ENCODE measurements around the gene BCAR1.

BCAR1 gene

DNA sequence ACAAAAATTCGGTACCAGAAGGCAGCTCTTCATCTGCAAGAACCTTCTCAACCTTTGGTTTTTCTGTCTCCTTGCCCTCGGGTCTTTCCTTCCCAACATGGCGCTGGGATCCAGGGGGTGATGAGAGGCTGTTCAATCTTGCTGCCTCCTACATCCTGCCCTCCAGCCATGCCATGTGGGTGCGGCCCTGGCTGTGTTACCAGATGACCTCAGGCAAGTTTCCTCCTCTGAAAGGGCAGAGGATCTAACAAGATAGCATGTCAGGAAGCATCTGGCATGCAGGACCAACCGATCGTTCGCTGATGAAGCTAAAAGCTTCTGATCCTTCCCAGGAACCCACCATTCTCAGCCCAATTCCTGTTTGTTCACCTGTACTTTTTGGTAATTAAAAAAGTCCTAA lies 36.8 kb upstream of the BCAR1 start:
- no peak for TF ChIP-seq TAF1 (IDR thresholded peaks at IDR 0.05; ENCODE audit: borderline replicate concordance, insufficient read depth, low read length)
- TF ChIP-seq SIN3A (IDR thresholded peaks at IDR 0.05; ENCODE audit: borderline replicate concordance, insufficient read depth, low read length): no peak
- no peak for TF ChIP-seq FOXP2 (optimal IDR thresholded peaks at IDR 0.05; ENCODE audit: borderline replicate concordance, extremely low read depth, extremely low read length, insufficient read depth)
- TF ChIP-seq, protein P1, sequence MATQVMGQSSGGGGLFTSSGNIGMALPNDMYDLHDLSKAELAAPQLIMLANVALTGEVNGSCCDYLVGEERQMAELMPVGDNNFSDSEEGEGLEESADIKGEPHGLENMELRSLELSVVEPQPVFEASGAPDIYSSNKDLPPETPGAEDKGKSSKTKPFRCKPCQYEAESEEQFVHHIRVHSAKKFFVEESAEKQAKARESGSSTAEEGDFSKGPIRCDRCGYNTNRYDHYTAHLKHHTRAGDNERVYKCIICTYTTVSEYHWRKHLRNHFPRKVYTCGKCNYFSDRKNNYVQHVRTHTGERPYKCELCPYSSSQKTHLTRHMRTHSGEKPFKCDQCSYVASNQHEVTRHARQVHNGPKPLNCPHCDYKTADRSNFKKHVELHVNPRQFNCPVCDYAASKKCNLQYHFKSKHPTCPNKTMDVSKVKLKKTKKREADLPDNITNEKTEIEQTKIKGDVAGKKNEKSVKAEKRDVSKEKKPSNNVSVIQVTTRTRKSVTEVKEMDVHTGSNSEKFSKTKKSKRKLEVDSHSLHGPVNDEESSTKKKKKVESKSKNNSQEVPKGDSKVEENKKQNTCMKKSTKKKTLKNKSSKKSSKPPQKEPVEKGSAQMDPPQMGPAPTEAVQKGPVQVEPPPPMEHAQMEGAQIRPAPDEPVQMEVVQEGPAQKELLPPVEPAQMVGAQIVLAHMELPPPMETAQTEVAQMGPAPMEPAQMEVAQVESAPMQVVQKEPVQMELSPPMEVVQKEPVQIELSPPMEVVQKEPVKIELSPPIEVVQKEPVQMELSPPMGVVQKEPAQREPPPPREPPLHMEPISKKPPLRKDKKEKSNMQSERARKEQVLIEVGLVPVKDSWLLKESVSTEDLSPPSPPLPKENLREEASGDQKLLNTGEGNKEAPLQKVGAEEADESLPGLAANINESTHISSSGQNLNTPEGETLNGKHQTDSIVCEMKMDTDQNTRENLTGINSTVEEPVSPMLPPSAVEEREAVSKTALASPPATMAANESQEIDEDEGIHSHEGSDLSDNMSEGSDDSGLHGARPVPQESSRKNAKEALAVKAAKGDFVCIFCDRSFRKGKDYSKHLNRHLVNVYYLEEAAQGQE (IDR thresholded peaks at IDR 0.05; ENCODE audit: insufficient read depth in 1 of 2, low read depth in 2 of 2, low read length in 2 of 2): no peak
- TF ChIP-seq POLR2AphosphoS5 (IDR thresholded peaks at IDR 0.05; ENCODE audit: low read depth, low read length): no peak

DNA sequence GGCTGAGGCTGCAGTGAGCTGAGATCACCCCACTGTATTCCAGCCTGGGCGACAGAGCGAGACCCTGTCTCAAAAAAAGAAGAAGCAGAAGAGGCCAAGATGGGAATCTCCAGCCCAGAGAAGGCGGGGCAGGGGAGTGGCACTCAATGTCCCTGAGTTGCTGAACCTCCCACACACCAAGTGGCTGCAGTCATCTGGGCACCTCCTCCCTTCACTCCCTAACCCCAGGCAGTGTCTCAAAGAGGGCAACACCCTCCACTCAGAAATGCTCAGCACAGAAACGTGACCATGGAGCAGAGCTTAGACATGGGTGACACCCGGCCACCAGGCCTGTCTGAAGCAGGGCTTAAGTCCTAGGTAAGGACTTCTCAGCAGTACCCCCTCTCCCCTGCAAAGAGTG lies 36.3 kb upstream of the BCAR1 start:
- no peak for TF ChIP-seq POLR2AphosphoS5 (IDR thresholded peaks at IDR 0.05; ENCODE audit: low read depth, low read length)
- no peak for TF ChIP-seq FOXP2 (optimal IDR thresholded peaks at IDR 0.05; ENCODE audit: borderline replicate concordance, extremely low read depth, extremely low read length, insufficient read depth)
- no peak for TF ChIP-seq SIN3A (IDR thresholded peaks at IDR 0.05; ENCODE audit: borderline replicate concordance, insufficient read depth, low read length)
- TF ChIP-seq, protein P1 (IDR thresholded peaks at IDR 0.05; ENCODE audit: insufficient read depth in 1 of 2, low read depth in 2 of 2, low read length in 2 of 2): no peak
- TF ChIP-seq TAF1 (IDR thresholded peaks at IDR 0.05; ENCODE audit: borderline replicate concordance, insufficient read depth, low read length): no peak

DNA sequence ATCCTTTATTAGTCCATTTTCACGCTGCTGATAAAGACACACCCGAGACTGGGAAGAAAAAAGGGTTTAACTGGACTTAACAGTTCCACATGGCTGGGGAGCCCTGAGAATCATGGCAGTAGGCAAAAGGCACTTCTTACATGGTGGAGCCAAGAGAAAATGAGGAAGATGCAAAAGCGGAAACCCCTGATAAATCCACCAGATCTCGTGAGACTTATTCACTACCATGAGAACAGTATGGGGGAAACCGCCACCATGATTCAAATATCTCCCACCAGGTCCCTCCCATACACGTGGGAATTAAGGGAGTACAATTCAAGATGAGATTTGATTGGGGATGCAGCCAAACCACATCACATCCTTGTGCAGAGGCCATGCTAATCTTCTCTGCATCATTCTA lies 35.0 kb upstream of the BCAR1 start:
- TF ChIP-seq POLR2AphosphoS5 (IDR thresholded peaks at IDR 0.05; ENCODE audit: low read depth, low read length) (no peak), SIN3A (IDR thresholded peaks at IDR 0.05; ENCODE audit: borderline replicate concordance, insufficient read depth, low read length) (no peak), TAF1 (IDR thresholded peaks at IDR 0.05; ENCODE audit: borderline replicate concordance, insufficient read depth, low read length) (no peak)
- TF ChIP-seq, protein P1 (IDR thresholded peaks at IDR 0.05; ENCODE audit: insufficient read depth in 1 of 2, low read depth in 2 of 2, low read length in 2 of 2): no peak

DNA sequence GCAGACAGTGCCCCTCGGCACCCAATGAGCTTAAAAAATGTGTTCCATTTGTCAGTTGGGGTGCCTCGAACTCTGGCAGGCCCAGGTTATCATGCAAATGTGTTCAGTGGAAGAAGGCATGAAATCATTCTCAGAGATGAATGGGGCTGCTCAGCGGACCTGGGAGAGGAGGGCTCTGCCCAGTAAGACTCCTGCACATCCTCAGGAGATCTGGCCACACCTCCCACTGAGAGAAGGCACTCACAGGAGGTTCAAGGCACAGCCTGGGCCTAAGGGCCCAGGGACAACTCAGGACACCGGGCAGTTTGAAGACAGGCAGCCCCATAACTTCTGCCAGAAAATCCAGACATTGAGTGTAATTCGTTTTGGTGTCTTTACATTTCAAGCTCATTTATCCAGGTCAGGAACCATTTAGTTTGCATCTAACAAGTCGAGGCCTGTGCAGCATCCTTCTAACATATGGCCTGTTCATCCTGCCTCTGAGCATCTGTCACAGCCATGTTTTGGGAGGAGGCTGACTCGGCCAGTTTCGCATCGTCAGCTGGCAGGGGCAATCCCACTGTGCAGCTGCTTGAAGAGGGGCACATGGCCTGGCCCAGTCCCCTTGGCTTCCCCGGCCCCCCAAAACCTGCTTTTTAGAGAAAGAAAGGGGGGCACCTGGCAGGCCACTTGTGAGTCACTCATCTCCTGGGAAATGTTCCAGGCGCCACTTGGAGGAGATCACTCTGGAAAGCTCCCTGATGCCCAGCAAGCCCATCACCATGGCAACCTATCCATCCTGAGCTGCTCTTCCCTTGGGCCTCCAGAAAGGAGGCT lies 31.2 kb upstream of the BCAR1 start:
- no peak for TF ChIP-seq TAF1 (IDR thresholded peaks at IDR 0.05; ENCODE audit: borderline replicate concordance, insufficient read depth, low read length)
- TF ChIP-seq SIN3A (IDR thresholded peaks at IDR 0.05; ENCODE audit: borderline replicate concordance, insufficient read depth, low read length): no peak
- TF ChIP-seq POLR2AphosphoS5 (IDR thresholded peaks at IDR 0.05; ENCODE audit: low read depth, low read length): no peak
- TF ChIP-seq, protein P1 (IDR thresholded peaks at IDR 0.05; ENCODE audit: insufficient read depth in 1 of 2, low read depth in 2 of 2, low read length in 2 of 2): no peak
- no peak for TF ChIP-seq FOXP2 (optimal IDR thresholded peaks at IDR 0.05; ENCODE audit: borderline replicate concordance, extremely low read depth, extremely low read length, insufficient read depth)
